ENCODE measurements around the gene CDHR5. TPM values are rescaled to one million over a fixed set of nuclear protein-coding genes. Genes with fewer than 3 reads are reported as not detected.
"Not testable (repeated sequence)": the region's sequence is repeated elsewhere in the genome, so short reads cannot be mapped to it uniquely, and the experiment has no call there.

CDHR5 gene
- total RNA-seq, 1 experiment from 2014 or later: not detected

GRCh38 chr11:656426-656825 is 31.7 kb upstream of the CDHR5 start:
- H3K4me1 ChIP-seq (replicated peaks): no peaks in the 10 kb centered on the region
- no peak overlapping the region for H3K4me3 ChIP-seq
- H3K27ac ChIP-seq: no peak overlapping the region
- no peaks in the 10 kb centered on the region for H3K36me3 ChIP-seq
- no peaks in the 10 kb centered on the region for H3K9me3 ChIP-seq (replicated peaks)
- H3K27me3 ChIP-seq (replicated peaks): no peaks in the 10 kb centered on the region
- DNase-seq (ENCODE audit: low read depth in 1 of 2, low spot score in 2 of 2): no peak

- H3K9me3 ChIP-seq (replicated peaks): no peaks in the 10 kb centered on the region
- DNase-seq (ENCODE audit: low read depth in 1 of 2, low spot score in 2 of 2): no peak
- no peaks in the 10 kb centered on the region for H3K36me3 ChIP-seq
- H3K27ac ChIP-seq: no peak overlapping the region
- H3K4me3 ChIP-seq: no peak overlapping the region
- H3K4me1 ChIP-seq (replicated peaks): no peaks in the 10 kb centered on the region
- no peaks in the 10 kb centered on the region for H3K27me3 ChIP-seq (replicated peaks)
These were observed 30.4 kb upstream of the CDHR5 start for GRCh38 chr11:655036-655726.

GRCh38 chr11:654444-654843 is 29.7 kb upstream of the CDHR5 start:
- not testable (repeated sequence) for H3K9me3 ChIP-seq (replicated peaks); H3K4me3 ChIP-seq; DNase-seq (ENCODE audit: low read depth in 1 of 2, low spot score in 2 of 2); H3K27me3 ChIP-seq (replicated peaks); H3K4me1 ChIP-seq (replicated peaks); H3K27ac ChIP-seq; H3K36me3 ChIP-seq

GRCh38 chr11:653837-654236 is 29.1 kb upstream of the CDHR5 start:
- H3K4me1 ChIP-seq (replicated peaks): no peaks in the 10 kb centered on the region
- H3K4me3 ChIP-seq: no peak overlapping the region
- H3K36me3 ChIP-seq: no peaks in the 10 kb centered on the region
- no peak for DNase-seq (ENCODE audit: low read depth in 1 of 2, low spot score in 2 of 2)
- H3K27me3 ChIP-seq (replicated peaks): no peaks in the 10 kb centered on the region
- H3K27ac ChIP-seq: no peak overlapping the region
- no peaks in the 10 kb centered on the region for H3K9me3 ChIP-seq (replicated peaks)

GRCh38 chr11:653136-653535 is 28.4 kb upstream of the CDHR5 start:
- not testable (repeated sequence) for H3K27ac ChIP-seq; H3K4me3 ChIP-seq; H3K27me3 ChIP-seq (replicated peaks); H3K9me3 ChIP-seq (replicated peaks); DNase-seq (ENCODE audit: low read depth in 1 of 2, low spot score in 2 of 2); H3K36me3 ChIP-seq; H3K4me1 ChIP-seq (replicated peaks)

- no peaks in the 10 kb centered on the region for H3K27me3 ChIP-seq (replicated peaks)
- no peaks in the 10 kb centered on the region for H3K9me3 ChIP-seq (replicated peaks)
- H3K36me3 ChIP-seq: no peaks in the 10 kb centered on the region
- H3K4me1 ChIP-seq (replicated peaks): no peaks in the 10 kb centered on the region
- H3K27ac ChIP-seq: no peak overlapping the region
- no peak overlapping the region for H3K4me3 ChIP-seq
- no peak for DNase-seq (ENCODE audit: low read depth in 1 of 2, low spot score in 2 of 2)
These were observed 25.7 kb upstream of the CDHR5 start for GRCh38 chr11:650482-650881.

GRCh38 chr11:647672-648158 is 23.0 kb upstream of the CDHR5 start:
- H3K27me3 ChIP-seq (replicated peaks); H3K36me3 ChIP-seq; DNase-seq (ENCODE audit: low read depth in 1 of 2, low spot score in 2 of 2); H3K4me3 ChIP-seq; H3K4me1 ChIP-seq (replicated peaks); H3K27ac ChIP-seq; H3K9me3 ChIP-seq (replicated peaks): not testable (repeated sequence)

GRCh38 chr11:646214-646613 is 21.5 kb upstream of the CDHR5 start:
- no peaks in the 10 kb centered on the region for H3K36me3 ChIP-seq

GRCh38 chr11:645536-645935 is 20.8 kb upstream of the CDHR5 start:
- H3K9me3 ChIP-seq (replicated peaks): no peaks in the 10 kb centered on the region
- no peak overlapping the region for H3K27ac ChIP-seq
- no peaks in the 10 kb centered on the region for H3K27me3 ChIP-seq (replicated peaks)
- DNase-seq (ENCODE audit: low read depth in 1 of 2, low spot score in 2 of 2): no peak
- H3K4me1 ChIP-seq (replicated peaks): no peaks in the 10 kb centered on the region
- no peaks in the 10 kb centered on the region for H3K36me3 ChIP-seq
- no peak overlapping the region for H3K4me3 ChIP-seq

More at GRCh38 chr11:646214-646613, 21.5 kb upstream of the CDHR5 start:
- Histone ChIP-seq H3K4me1 (replicated peaks) (no peaks in the 10 kb centered on the region), H3K27ac (no peak overlapping the region), H3K9me3 (replicated peaks) (no peaks in the 10 kb centered on the region), H3K27me3 (replicated peaks) (no peaks in the 10 kb centered on the region), H3K4me3 (no peak overlapping the region)
- no peak for DNase-seq (ENCODE audit: low read depth in 1 of 2, low spot score in 2 of 2)

- Histone ChIP-seq H3K27me3 (replicated peaks) (no peaks in the 10 kb centered on the region), H3K9me3 (replicated peaks) (no peaks in the 10 kb centered on the region), H3K27ac (no peak overlapping the region), H3K4me3 (no peak overlapping the region), H3K36me3 (no peaks in the 10 kb centered on the region), H3K4me1 (replicated peaks) (no peaks in the 10 kb centered on the region)
- no peak for DNase-seq (ENCODE audit: low read depth in 1 of 2, low spot score in 2 of 2)
These were observed 19.3 kb upstream of the CDHR5 start for GRCh38 chr11:643849-644738.

- H3K27me3 ChIP-seq (replicated peaks): no peaks in the 10 kb centered on the region
- H3K4me1 ChIP-seq (replicated peaks): no peaks in the 10 kb centered on the region
- H3K9me3 ChIP-seq (replicated peaks): no peaks in the 10 kb centered on the region
- no peak overlapping the region for H3K27ac ChIP-seq
- no peak overlapping the region for H3K4me3 ChIP-seq
- H3K36me3 ChIP-seq: no peaks in the 10 kb centered on the region
- DNase-seq (ENCODE audit: low read depth in 1 of 2, low spot score in 2 of 2): no peak
These were observed 18.6 kb upstream of the CDHR5 start for GRCh38 chr11:643366-643765.

- H3K36me3 ChIP-seq: no peaks in the 10 kb centered on the region
- no peak overlapping the region for H3K27ac ChIP-seq
- DNase-seq (ENCODE audit: low read depth in 1 of 2, low spot score in 2 of 2): no peak
- H3K4me3 ChIP-seq: no peak overlapping the region
- no peaks in the 10 kb centered on the region for H3K9me3 ChIP-seq (replicated peaks)
- H3K27me3 ChIP-seq (replicated peaks): no peaks in the 10 kb centered on the region
- H3K4me1 ChIP-seq (replicated peaks): no peaks in the 10 kb centered on the region
These were observed 17.1 kb upstream of the CDHR5 start for GRCh38 chr11:641806-642370.

GRCh38 chr11:640021-640706 is 15.4 kb upstream of the CDHR5 start:
- Histone ChIP-seq H3K4me3 (no peak overlapping the region), H3K9me3 (replicated peaks) (no peaks in the 10 kb centered on the region), H3K27ac (no peak overlapping the region), H3K36me3 (no peaks in the 10 kb centered on the region), H3K4me1 (replicated peaks) (no peaks in the 10 kb centered on the region), H3K27me3 (replicated peaks) (no peaks in the 10 kb centered on the region)
- no peak for DNase-seq (ENCODE audit: low read depth in 1 of 2, low spot score in 2 of 2)

All from SJSA1 (cell line).